ENCODE measurements around the gene SGSH.
"Not testable (repeated sequence)": the region's sequence is repeated elsewhere in the genome, so short reads cannot be mapped to it uniquely, and the experiment has no call there.

The SGSH gene

GRCh38 chr17:80212962-80213642 is 7.0 kb downstream of the SGSH start:
- peaks cover 69% of the 10 kb centered on the region for H3K36me3 Mint-ChIP-seq
- H3K27ac Mint-ChIP-seq, result peak overlapping the region; percentile 82
- H3K9me3 Mint-ChIP-seq, result no peaks in the 10 kb centered on the region
- H3K4me3 Mint-ChIP-seq, result no peak overlapping the region
- peak; percentile 58 for ATAC-seq
- H3K27me3 Mint-ChIP-seq, result no peaks in the 10 kb centered on the region
- H3K4me1 Mint-ChIP-seq, result peaks cover 19% of the 10 kb centered on the region

GRCh38 chr17:80212511-80212910 is 7.6 kb downstream of the SGSH start:
- Mint-ChIP-seq H3K9me3 (no peaks in the 10 kb centered on the region), H3K4me3 (no peak overlapping the region), H3K27me3 (no peaks in the 10 kb centered on the region), H3K27ac (peak overlapping the region; percentile 82), H3K36me3 (peaks cover 67% of the 10 kb centered on the region), H3K4me1 (peaks cover 19% of the 10 kb centered on the region)
- ATAC-seq, result no peak

GRCh38 chr17:80212109-80212508 is 8.0 kb downstream of the SGSH start:
- ATAC-seq, result no peak
- H3K4me3 Mint-ChIP-seq, result no peak overlapping the region
- H3K27ac Mint-ChIP-seq, result no peak overlapping the region
- no peaks in the 10 kb centered on the region for H3K9me3 Mint-ChIP-seq
- H3K36me3 Mint-ChIP-seq, result peaks cover 63% of the 10 kb centered on the region
- no peaks in the 10 kb centered on the region for H3K27me3 Mint-ChIP-seq
- peaks cover 19% of the 10 kb centered on the region for H3K4me1 Mint-ChIP-seq

- no peaks in the 10 kb centered on the region for H3K27me3 Mint-ChIP-seq
- ATAC-seq, result no peak
- no peaks in the 10 kb centered on the region for H3K9me3 Mint-ChIP-seq
- H3K27ac Mint-ChIP-seq, result no peak overlapping the region
- peaks cover 12% of the 10 kb centered on the region for H3K4me1 Mint-ChIP-seq
- no peak overlapping the region for H3K4me3 Mint-ChIP-seq
- peaks cover 47% of the 10 kb centered on the region for H3K36me3 Mint-ChIP-seq
Observed at GRCh38 chr17:80210348-80211108, 9.6 kb downstream of the SGSH start.

GRCh38 chr17:80209765-80210164 is 10.4 kb downstream of the SGSH start:
- peaks cover 12% of the 10 kb centered on the region for H3K4me1 Mint-ChIP-seq
- H3K9me3 Mint-ChIP-seq, result no peaks in the 10 kb centered on the region
- H3K27ac Mint-ChIP-seq, result no peak overlapping the region
- no peaks in the 10 kb centered on the region for H3K27me3 Mint-ChIP-seq
- no peak overlapping the region for H3K4me3 Mint-ChIP-seq
- ATAC-seq, result no peak
- H3K36me3 Mint-ChIP-seq, result peaks cover 40% of the 10 kb centered on the region

- Mint-ChIP-seq H3K4me3 (no peak overlapping the region), H3K27ac (no peak overlapping the region), H3K27me3 (no peaks in the 10 kb centered on the region), H3K36me3 (peaks cover 30% of the 10 kb centered on the region), H3K4me1 (peaks cover 5% of the 10 kb centered on the region), H3K9me3 (no peaks in the 10 kb centered on the region)
- no peak for ATAC-seq
Observed at GRCh38 chr17:80208050-80208449, 12.1 kb downstream of the SGSH start.

GRCh38 chr17:80205811-80206210 is 14.3 kb downstream of the SGSH start:
- H3K27ac Mint-ChIP-seq, result no peak overlapping the region
- H3K9me3 Mint-ChIP-seq, result no peaks in the 10 kb centered on the region
- no peak overlapping the region for H3K4me3 Mint-ChIP-seq
- H3K36me3 Mint-ChIP-seq, result peaks cover 18% of the 10 kb centered on the region
- H3K4me1 Mint-ChIP-seq, result no peaks in the 10 kb centered on the region
- ATAC-seq, result no peak
- no peaks in the 10 kb centered on the region for H3K27me3 Mint-ChIP-seq

GRCh38 chr17:80204626-80205468 is 15.3 kb downstream of the SGSH start:
- Mint-ChIP-seq H3K4me3 (no peak overlapping the region), H3K27me3 (no peaks in the 10 kb centered on the region), H3K4me1 (no peaks in the 10 kb centered on the region), H3K36me3 (peaks cover 8% of the 10 kb centered on the region), H3K27ac (no peak overlapping the region), H3K9me3 (no peaks in the 10 kb centered on the region)
- ATAC-seq, result no peak

- no peak for ATAC-seq
- Mint-ChIP-seq H3K4me3 (no peak overlapping the region), H3K36me3 (no peaks in the 10 kb centered on the region), H3K9me3 (no peaks in the 10 kb centered on the region), H3K27ac (no peak overlapping the region), H3K4me1 (no peaks in the 10 kb centered on the region), H3K27me3 (no peaks in the 10 kb centered on the region)
Observed at GRCh38 chr17:80203471-80203963, 16.6 kb downstream of the SGSH start.

- no peak for ATAC-seq
- H3K27me3 Mint-ChIP-seq, result no peaks in the 10 kb centered on the region
- no peaks in the 10 kb centered on the region for H3K36me3 Mint-ChIP-seq
- no peaks in the 10 kb centered on the region for H3K9me3 Mint-ChIP-seq
- no peak overlapping the region for H3K4me3 Mint-ChIP-seq
- H3K4me1 Mint-ChIP-seq, result no peaks in the 10 kb centered on the region
- no peak overlapping the region for H3K27ac Mint-ChIP-seq
Observed at GRCh38 chr17:80202197-80202596, 17.9 kb downstream of the SGSH start.

GRCh38 chr17:80201446-80201845 is 18.7 kb downstream of the SGSH start:
- H3K4me3 Mint-ChIP-seq, result no peak overlapping the region

GRCh38 chr17:80199295-80199694 is 20.8 kb downstream of the SGSH start:
- not testable (repeated sequence) for H3K4me3 Mint-ChIP-seq, H3K4me1 Mint-ChIP-seq, H3K27ac Mint-ChIP-seq, H3K9me3 Mint-ChIP-seq, H3K36me3 Mint-ChIP-seq, ATAC-seq
- peaks cover 21% of the 10 kb centered on the region for H3K27me3 Mint-ChIP-seq

More at GRCh38 chr17:80201446-80201845, 18.7 kb downstream of the SGSH start:
- H3K27me3 Mint-ChIP-seq, result peaks cover 4% of the 10 kb centered on the region
- H3K27ac Mint-ChIP-seq, result no peak overlapping the region
- H3K36me3 Mint-ChIP-seq, result no peaks in the 10 kb centered on the region
- H3K9me3 Mint-ChIP-seq, result no peaks in the 10 kb centered on the region
- no peaks in the 10 kb centered on the region for H3K4me1 Mint-ChIP-seq
- no peak for ATAC-seq

- no peak overlapping the region for H3K27ac Mint-ChIP-seq
- H3K36me3 Mint-ChIP-seq, result no peaks in the 10 kb centered on the region
- peaks cover 5% of the 10 kb centered on the region for H3K4me1 Mint-ChIP-seq
- ATAC-seq, result no peak
- no peaks in the 10 kb centered on the region for H3K9me3 Mint-ChIP-seq
- H3K27me3 Mint-ChIP-seq, result peaks cover 30% of the 10 kb centered on the region
- no peak overlapping the region for H3K4me3 Mint-ChIP-seq
Observed at GRCh38 chr17:80198144-80198661, 21.9 kb downstream of the SGSH start.

GRCh38 chr17:80196652-80197051 is 23.5 kb downstream of the SGSH start:
- Mint-ChIP-seq H3K4me3 (no peak overlapping the region), H3K27me3 (peaks cover 43% of the 10 kb centered on the region), H3K4me1 (peaks cover 5% of the 10 kb centered on the region), H3K9me3 (no peaks in the 10 kb centered on the region), H3K36me3 (no peaks in the 10 kb centered on the region), H3K27ac (no peak overlapping the region)
- ATAC-seq, result no peak
